ENCODE measurements around the gene MATN4. TPM values are rescaled to one million over a fixed set of nuclear protein-coding genes. Genes with fewer than 3 reads are reported as not detected.

Gene MATN4
- total RNA-seq, 5 donors from 2014 or later (not counting 1 experiment from before 2014, with no cell fraction given), result not detected

- DNase-seq, result no peak
- no peaks in the 10 kb centered on the region for H3K9me3 Mint-ChIP-seq
- no peak overlapping the region for H3K27ac Mint-ChIP-seq
- H3K36me3 Mint-ChIP-seq, result no peaks in the 10 kb centered on the region
- no peak for ATAC-seq (replicated peaks in 1 of 4)
- H3K27me3 ChIP-seq (replicated peaks in 1 of 2; ENCODE audit: control insufficient read depth in 2 of 2, extremely low read depth in 1 of 2, insufficient read depth in 2 of 2, low read length in 1 of 2), result peaks cover 0 to 17% of the 10 kb centered on the region in 2 experiments
- POLR2A ChIA-PET, result interaction anchor here in 1 of 2 donors (0.6 kb wide), 1 partner anchor 93 kb away, joined by 3 read pairs; no protein-coding TSS in a partner anchor
- peaks cover 8 to 12% of the 10 kb centered on the region in 2 donors for H3K27me3 Mint-ChIP-seq
- CTCF ChIA-PET, result interaction anchor here in 1 of 2 donors (0.6 kb wide), 1 partner anchor 49 kb away, joined by 4 read pairs; no protein-coding TSS in a partner anchor
- H3K9me3 ChIP-seq, result no peaks in the 10 kb centered on the region
- no peak overlapping the region for H3K4me3 Mint-ChIP-seq
- H3K27ac ChIP-seq (ENCODE audit: low read length), result no peak overlapping the region
- peaks cover 12 to 30% (median 19%) of the 10 kb centered on the region in 3 donors for H3K4me1 Mint-ChIP-seq
- 70% methylated on average over 3 of the region's 9 CpGs for WGBS (ENCODE audit: insufficient coverage)
- no peaks in the 10 kb centered on the region for H3K36me3 ChIP-seq (ENCODE audit: control insufficient read depth in 2 of 2, extremely low read depth in 1 of 2, insufficient read depth in 1 of 2, low read length in 1 of 2)
- H3K4me1 ChIP-seq (ENCODE audit: control insufficient read depth in 1 of 2, extremely low read depth in 1 of 2, insufficient read depth in 2 of 2, low read length in 2 of 2), result peaks cover 0 to 15% of the 10 kb centered on the region in 2 experiments
- no peak overlapping the region for H3K4me3 ChIP-seq (ENCODE audit: control insufficient read depth in 1 of 2, extremely low read depth in 1 of 2, low read length in 1 of 2)
Measured at GRCh38 chr20:45345104-45345936, 37.2 kb upstream of the MATN4 start.

GRCh38 chr20:45344168-45344860 lies 36.2 kb upstream of the MATN4 start:
- Mint-ChIP-seq H3K27ac (no peak overlapping the region), H3K27me3 (peaks cover 8 to 12% of the 10 kb centered on the region in 2 donors), H3K4me3 (no peak overlapping the region), H3K4me1 (peaks cover 12 to 30% (median 19%) of the 10 kb centered on the region in 3 donors), H3K36me3 (no peaks in the 10 kb centered on the region), H3K9me3 (no peaks in the 10 kb centered on the region)
- WGBS (ENCODE audit: insufficient coverage), result 85% methylated on average over 6 of the region's 9 CpGs
- no peak for ATAC-seq (replicated peaks in 1 of 4)
- POLR2A ChIA-PET, result no interaction called here
- H3K9me3 ChIP-seq, result no peaks in the 10 kb centered on the region
- H3K27me3 ChIP-seq (replicated peaks in 1 of 2; ENCODE audit: control insufficient read depth in 2 of 2, extremely low read depth in 1 of 2, insufficient read depth in 2 of 2, low read length in 1 of 2), result peaks cover 0 to 17% of the 10 kb centered on the region in 2 experiments
- no peak for DNase-seq
- H3K4me3 ChIP-seq (ENCODE audit: control insufficient read depth in 1 of 2, extremely low read depth in 1 of 2, low read length in 1 of 2), result no peak overlapping the region
- CTCF ChIA-PET, result no interaction called here
- peaks cover 0 to 15% of the 10 kb centered on the region in 2 experiments for H3K4me1 ChIP-seq (ENCODE audit: control insufficient read depth in 1 of 2, extremely low read depth in 1 of 2, insufficient read depth in 2 of 2, low read length in 2 of 2)
- H3K36me3 ChIP-seq (ENCODE audit: control insufficient read depth in 2 of 2, extremely low read depth in 1 of 2, insufficient read depth in 1 of 2, low read length in 1 of 2), result no peaks in the 10 kb centered on the region
- H3K27ac ChIP-seq (ENCODE audit: low read length), result no peak overlapping the region

- Mint-ChIP-seq H3K9me3 (no peaks in the 10 kb centered on the region), H3K4me3 (no peak overlapping the region), H3K27me3 (peaks cover 8 to 12% of the 10 kb centered on the region in 2 donors), H3K36me3 (no peaks in the 10 kb centered on the region), H3K4me1 (peaks cover 12 to 30% (median 19%) of the 10 kb centered on the region in 3 donors), H3K27ac (no peak overlapping the region)
- H3K4me1 ChIP-seq (ENCODE audit: control insufficient read depth in 1 of 2, extremely low read depth in 1 of 2, insufficient read depth in 2 of 2, low read length in 2 of 2), result peaks cover 0 to 14% of the 10 kb centered on the region in 2 experiments
- no peaks in the 10 kb centered on the region for H3K36me3 ChIP-seq (ENCODE audit: control insufficient read depth in 2 of 2, extremely low read depth in 1 of 2, insufficient read depth in 1 of 2, low read length in 1 of 2)
- DNase-seq, result no peak
- no peak for ATAC-seq (replicated peaks in 1 of 4)
- POLR2A ChIA-PET, result no interaction called here
- H3K27ac ChIP-seq (ENCODE audit: low read length), result no peak overlapping the region
- CTCF ChIA-PET, result no interaction called here
- WGBS (ENCODE audit: insufficient coverage), result 100% methylated on average over 3 of the region's 6 CpGs
- peaks cover 0 to 17% of the 10 kb centered on the region in 2 experiments for H3K27me3 ChIP-seq (replicated peaks in 1 of 2; ENCODE audit: control insufficient read depth in 2 of 2, extremely low read depth in 1 of 2, insufficient read depth in 2 of 2, low read length in 1 of 2)
- no peaks in the 10 kb centered on the region for H3K9me3 ChIP-seq
- H3K4me3 ChIP-seq (ENCODE audit: control insufficient read depth in 1 of 2, extremely low read depth in 1 of 2, low read length in 1 of 2), result no peak overlapping the region
Measured at GRCh38 chr20:45343532-45344167, 35.6 kb upstream of the MATN4 start.

GRCh38 chr20:45342855-45343531 lies 34.9 kb upstream of the MATN4 start:
- Histone ChIP-seq H3K36me3 (ENCODE audit: control insufficient read depth in 2 of 2, extremely low read depth in 1 of 2, insufficient read depth in 1 of 2, low read length in 1 of 2) (no peaks in the 10 kb centered on the region), H3K9me3 (no peaks in the 10 kb centered on the region), H3K27ac (ENCODE audit: low read length) (no peak overlapping the region), H3K4me3 (ENCODE audit: control insufficient read depth in 1 of 2, extremely low read depth in 1 of 2, low read length in 1 of 2) (no peak overlapping the region), H3K4me1 (ENCODE audit: control insufficient read depth in 1 of 2, extremely low read depth in 1 of 2, insufficient read depth in 2 of 2, low read length in 2 of 2) (peaks cover 0 to 9% of the 10 kb centered on the region in 2 experiments), H3K27me3 (replicated peaks in 1 of 2; ENCODE audit: control insufficient read depth in 2 of 2, extremely low read depth in 1 of 2, insufficient read depth in 2 of 2, low read length in 1 of 2) (peaks cover 0 to 16% of the 10 kb centered on the region in 2 experiments)
- ATAC-seq (replicated peaks in 1 of 4), result no peak
- WGBS (ENCODE audit: insufficient coverage), result 89% methylated on average over 2 of the region's 6 CpGs
- H3K9me3 Mint-ChIP-seq, result no peaks in the 10 kb centered on the region
- no peaks in the 10 kb centered on the region for H3K36me3 Mint-ChIP-seq
- ChIA-PET POLR2A (no interaction called here), CTCF (no interaction called here)
- H3K27ac Mint-ChIP-seq, result no peak overlapping the region
- no peak overlapping the region for H3K4me3 Mint-ChIP-seq
- H3K27me3 Mint-ChIP-seq, result peaks cover 8 to 12% of the 10 kb centered on the region in 2 donors
- DNase-seq, result no peak
- H3K4me1 Mint-ChIP-seq, result peaks cover 12 to 28% (median 18%) of the 10 kb centered on the region in 3 donors

- Histone ChIP-seq H3K9me3 (no peaks in the 10 kb centered on the region), H3K36me3 (ENCODE audit: control insufficient read depth in 2 of 2, extremely low read depth in 1 of 2, insufficient read depth in 1 of 2, low read length in 1 of 2) (no peaks in the 10 kb centered on the region), H3K27ac (ENCODE audit: low read length) (no peak overlapping the region), H3K4me3 (ENCODE audit: control insufficient read depth in 1 of 2, extremely low read depth in 1 of 2, low read length in 1 of 2) (no peak overlapping the region), H3K27me3 (replicated peaks in 1 of 2; ENCODE audit: control insufficient read depth in 2 of 2, extremely low read depth in 1 of 2, insufficient read depth in 2 of 2, low read length in 1 of 2) (peaks cover 0 to 10% of the 10 kb centered on the region in 2 experiments), H3K4me1 (ENCODE audit: control insufficient read depth in 1 of 2, extremely low read depth in 1 of 2, insufficient read depth in 2 of 2, low read length in 2 of 2) (peaks cover 0 to 1% of the 10 kb centered on the region in 2 experiments)
- peaks cover 3 to 12% of the 10 kb centered on the region in 2 donors for H3K27me3 Mint-ChIP-seq
- POLR2A ChIA-PET, result interaction anchor here in 1 of 2 donors (0.6 kb wide), 1 partner anchor 83 kb away, joined by 12 read pairs; no protein-coding TSS in a partner anchor
- H3K4me1 Mint-ChIP-seq, result peaks cover 7 to 22% (median 11%) of the 10 kb centered on the region in 3 donors
- CTCF ChIA-PET, result no interaction called here
- 82% methylated on average over 12 of the region's 16 CpGs for WGBS (ENCODE audit: insufficient coverage)
- H3K4me3 Mint-ChIP-seq, result no peak overlapping the region
- H3K36me3 Mint-ChIP-seq, result no peaks in the 10 kb centered on the region
- H3K9me3 Mint-ChIP-seq, result no peaks in the 10 kb centered on the region
- no peak overlapping the region for H3K27ac Mint-ChIP-seq
- DNase-seq (no peak), ATAC-seq (replicated peaks in 1 of 4) (no peak)
Measured at GRCh38 chr20:45341939-45342854, 34.1 kb upstream of the MATN4 start.

Data from T-cell (primary cell).